VCaP (cell line): ENCODE measurements around the gene PREX1.

Experiments
- H3K27ac ChIP-seq: fragments of 450-650 bp; 2 replicates; pipeline ENCODE4 v1.5.1; 2017
- CTCF ChIP-seq: fragments of 450-650 bp; conservative IDR thresholded peaks from 2 replicates; pipeline ENCODE4 v1.5.1; 2017; ENCODE audit warnings: mild to moderate bottlenecking, moderate library complexity

Gene PREX1

DNA sequence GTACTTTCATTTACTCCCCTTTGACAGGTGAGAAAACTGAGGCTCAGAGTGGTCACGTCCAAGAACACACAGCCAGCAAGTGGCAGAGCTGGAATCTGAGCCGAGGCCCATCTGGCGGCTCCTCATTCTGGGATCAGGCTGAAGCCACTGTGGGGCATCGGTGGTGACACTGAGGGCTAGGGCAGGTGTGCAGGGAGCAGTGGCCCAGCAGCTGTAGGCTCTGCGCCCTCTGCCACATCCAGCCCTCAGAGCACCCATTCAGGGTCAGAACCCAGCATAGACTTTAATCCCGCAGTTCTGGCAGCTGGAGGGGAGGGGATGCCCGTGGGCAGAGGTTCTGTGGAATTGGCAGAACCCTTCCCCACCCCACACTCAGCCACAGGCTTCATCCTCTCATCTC, 210.3 kb downstream of the PREX1 start:
- TF ChIP-seq CTCF: no peak

GRCh38 chr20:48616481-48616880, 211.3 kb downstream of the PREX1 start:
- no peak for TF ChIP-seq CTCF

More for the DNA sequence above, 210.3 kb downstream of the PREX1 start:
- no peak overlapping the region for H3K27ac ChIP-seq

DNA sequence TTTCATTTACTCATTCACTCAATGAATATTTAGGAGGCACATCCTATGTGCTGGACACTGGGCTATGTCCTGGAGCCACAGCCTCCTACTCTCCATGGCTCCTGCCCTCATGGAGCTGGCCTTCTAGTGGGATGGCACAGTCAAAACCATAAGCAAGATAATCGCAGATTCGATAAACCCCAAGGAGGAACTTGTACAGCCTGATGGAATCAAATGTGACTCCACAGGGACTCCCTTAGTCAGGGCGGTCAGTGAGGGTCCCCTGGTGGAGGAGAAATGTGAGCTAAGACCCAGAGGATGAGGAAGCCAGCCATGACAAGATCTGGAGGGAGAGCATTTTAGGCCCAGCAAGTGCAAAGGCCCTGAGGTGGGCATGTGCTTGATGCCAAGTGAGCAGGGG, 211.9 kb downstream of the PREX1 start:
- no peak overlapping the region for H3K27ac ChIP-seq
- no peak for TF ChIP-seq CTCF

More at GRCh38 chr20:48616481-48616880, 211.3 kb downstream of the PREX1 start:
- no peak overlapping the region for H3K27ac ChIP-seq

- TF ChIP-seq CTCF: no peak
- H3K27ac ChIP-seq: no peak overlapping the region
These were observed 213.1 kb downstream of the PREX1 start for GRCh38 chr20:48614593-48615274.

DNA sequence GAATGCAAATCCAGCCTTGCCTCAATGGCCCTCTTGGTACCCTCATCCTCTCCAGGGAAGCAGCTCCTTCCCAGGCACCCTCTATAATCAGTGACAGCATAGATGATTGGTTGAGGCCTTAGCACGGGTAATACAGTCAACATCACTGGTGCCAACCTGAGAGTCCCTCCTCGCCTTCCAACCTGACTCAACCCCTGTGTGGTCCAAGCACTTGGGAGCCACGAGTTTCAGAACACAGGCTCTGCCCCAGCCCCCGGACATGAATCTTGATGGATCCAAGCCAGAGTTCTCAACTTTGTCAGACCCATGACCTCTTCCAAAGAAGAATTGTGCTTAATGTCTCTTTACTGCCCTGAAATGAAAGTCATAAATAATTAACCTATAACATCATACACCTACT, 213.9 kb downstream of the PREX1 start:
- H3K27ac ChIP-seq: no peak overlapping the region
- TF ChIP-seq CTCF: no peak

GRCh38 chr20:48612335-48612734, 215.5 kb downstream of the PREX1 start:
- no peak for TF ChIP-seq CTCF
- no peak overlapping the region for H3K27ac ChIP-seq

- TF ChIP-seq CTCF: no peak
- H3K27ac ChIP-seq: no peak overlapping the region
These were observed 216.8 kb downstream of the PREX1 start for GRCh38 chr20:48610996-48611395.
